DOHH2 (cell line): ENCODE data around the gene ZNF609.

Source experiments
- H3F3A ChIP-seq: fragments of 200-600 bp; sonication (generic), shearing (Covaris generic); 2 replicates; pipeline ENCODE4 v1.6.0; 2016; ENCODE audit warnings: antibody characterized with exemption, mild to moderate bottlenecking; ENCODE audit not compliant: control insufficient read depth, insufficient read depth
- H3K27ac ChIP-seq: fragments of 200-600 bp; sonication (generic); 2 replicates; pipeline ENCODE4 v1.5.1; 2014; ENCODE audit warnings: low read depth, mild to moderate bottlenecking, low read length, moderate library complexity
- H3K27me3 ChIP-seq: fragments of 200-600 bp; sonication (generic); 2 replicates; pipeline ENCODE4 v1.6.1; 2014; ENCODE audit warnings: mild to moderate bottlenecking, low read length, mixed read lengths; ENCODE audit not compliant: control insufficient read depth
- H3K36me3 ChIP-seq: fragments of 200-600 bp; sonication (generic); 2 replicates; pipeline ENCODE4 v1.6.1; 2014; ENCODE audit warnings: mild to moderate bottlenecking, low read length, moderate library complexity, mixed read lengths; ENCODE audit not compliant: control insufficient read depth
- H3K4me1 ChIP-seq: fragments of 200-600 bp; sonication (generic); 2 replicates; pipeline ENCODE4 v1.6.1; 2014; ENCODE audit warnings: mild to moderate bottlenecking, low read length, mixed read lengths; ENCODE audit not compliant: control insufficient read depth
- H3K4me2 ChIP-seq: fragments of 200-600 bp; sonication (generic); 2 replicates; pipeline ENCODE4 v1.6.0; 2014; ENCODE audit warnings: mild to moderate bottlenecking, low read length, moderate library complexity
- H3K4me3 ChIP-seq: fragments of 200-600 bp; sonication (generic); 2 replicates; pipeline ENCODE4 v1.5.1; 2014; ENCODE audit warnings: mild to moderate bottlenecking, low read length, mixed read lengths
- H3K79me2 ChIP-seq: fragments of 200-600 bp; sonication (generic); 2 replicates; pipeline ENCODE4 v1.6.1; 2014; ENCODE audit warnings: mild to moderate bottlenecking, low read length, mixed read lengths; ENCODE audit not compliant: control insufficient read depth
- H3K9me2 ChIP-seq: fragments of 200-600 bp; sonication (generic); replicated peaks from 2 replicates; pipeline ENCODE4 v1.6.1; 2014; ENCODE audit warnings: mild to moderate bottlenecking, low read length, mixed read lengths; ENCODE audit not compliant: control insufficient read depth
- H3K9me3 ChIP-seq: fragments of 200-600 bp; sonication (generic); 2 replicates; pipeline ENCODE4 v1.6.1; 2014; ENCODE audit warnings: antibody characterized with exemption, low read length, mixed read lengths; ENCODE audit not compliant: control insufficient read depth, insufficient read depth
- H4K20me1 ChIP-seq: fragments of 200-600 bp; sonication (generic); 2 replicates; pipeline ENCODE4 v1.6.0; 2014; ENCODE audit warnings: low read depth, mild to moderate bottlenecking, antibody characterized with exemption, low read length, moderate library complexity; ENCODE audit not compliant: control insufficient read depth, insufficient read depth
- CTCF ChIP-seq: fragments of 200-600 bp; sonication (generic); IDR thresholded peaks from one replicate; pipeline ENCODE4 v1.5.1; 2014; ENCODE audit warnings: antibody characterized with exemption, mild to moderate bottlenecking, low read depth, low read length; ENCODE audit not compliant: poor library complexity, severe bottlenecking
- EZH2phosphoT487 ChIP-seq: fragments of 200-600 bp; sonication (generic); IDR thresholded peaks from 2 replicates; pipeline ENCODE4 v1.6.1; 2017; ENCODE audit warnings: borderline replicate concordance, mild to moderate bottlenecking, antibody characterized with exemption, low read length, moderate library complexity, mixed read lengths

Gene ZNF609

GRCh38 chr15:64500695-64501395 is 40.5 kb downstream of the ZNF609 start:
- TF ChIP-seq EZH2phosphoT487 (no peak), CTCF (no peak)
- no peaks in the 10 kb centered on the region for H3K9me2 ChIP-seq
- H3K36me3 ChIP-seq = peaks cover 36% of the 10 kb centered on the region
- H3F3A ChIP-seq = no peaks in the 10 kb centered on the region
- peaks cover 31% of the 10 kb centered on the region for H3K79me2 ChIP-seq
- no peak overlapping the region for H3K4me3 ChIP-seq
- no peaks in the 10 kb centered on the region for H3K9me3 ChIP-seq
- peaks cover 8% of the 10 kb centered on the region; the same call in 1 of the 2 replicates for H4K20me1 ChIP-seq
- H3K27me3 ChIP-seq = no peaks in the 10 kb centered on the region
- H3K4me2 ChIP-seq = no peak overlapping the region
- H3K4me1 ChIP-seq = peaks cover 28% of the 10 kb centered on the region
- no peak overlapping the region for H3K27ac ChIP-seq

GRCh38 chr15:64501396-64501715 is 41.0 kb downstream of the ZNF609 start:
- Histone ChIP-seq H3K4me2 (no peak overlapping the region), H3K4me3 (no peak overlapping the region), H3K9me2 (no peaks in the 10 kb centered on the region), H3K27me3 (no peaks in the 10 kb centered on the region), H3K36me3 (peaks cover 36% of the 10 kb centered on the region), H3K9me3 (no peaks in the 10 kb centered on the region), H4K20me1 (peaks cover 8% of the 10 kb centered on the region; the same call in 1 of the 2 replicates), H3K4me1 (peaks cover 28% of the 10 kb centered on the region), H3K79me2 (peaks cover 31% of the 10 kb centered on the region), H3F3A (no peaks in the 10 kb centered on the region), H3K27ac (no peak overlapping the region)
- TF ChIP-seq CTCF (no peak), EZH2phosphoT487 (no peak)

- H3K9me2 ChIP-seq = no peaks in the 10 kb centered on the region
- H3F3A ChIP-seq = no peaks in the 10 kb centered on the region
- peaks cover 13% of the 10 kb centered on the region; the same call in 1 of the 2 replicates for H4K20me1 ChIP-seq
- H3K4me1 ChIP-seq = peaks cover 34% of the 10 kb centered on the region
- H3K27ac ChIP-seq = no peak overlapping the region
- no peaks in the 10 kb centered on the region for H3K9me3 ChIP-seq
- H3K36me3 ChIP-seq = peaks cover 36% of the 10 kb centered on the region
- no peak overlapping the region for H3K4me3 ChIP-seq
- peaks cover 36% of the 10 kb centered on the region for H3K79me2 ChIP-seq
- H3K4me2 ChIP-seq = no peak overlapping the region
- H3K27me3 ChIP-seq = no peaks in the 10 kb centered on the region
- TF ChIP-seq CTCF (no peak), EZH2phosphoT487 (no peak)
Measured at GRCh38 chr15:64502151-64502550, 41.8 kb downstream of the ZNF609 start.
